ENCODE measurements around the gene TPST2.

TPST2 gene

GRCh38 chr22:26610072-26610958, 20.4 kb upstream of the TPST2 start:
- DNase-seq: no peak

- DNase-seq: no peak
Measured at GRCh38 chr22:26609287-26609686, 19.4 kb upstream of the TPST2 start.

- no peak for DNase-seq
Measured at GRCh38 chr22:26608129-26608528, 18.2 kb upstream of the TPST2 start.

- no peak for DNase-seq
Measured at GRCh38 chr22:26606611-26607010, 16.7 kb upstream of the TPST2 start.

GRCh38 chr22:26604368-26604767, 14.4 kb upstream of the TPST2 start:
- no peak for DNase-seq

GRCh38 chr22:26602127-26602526, 12.2 kb upstream of the TPST2 start:
- DNase-seq: no peak

GRCh38 chr22:26601726-26602125, 11.8 kb upstream of the TPST2 start:
- DNase-seq: no peak

GRCh38 chr22:26599505-26599904, 9.6 kb upstream of the TPST2 start:
- no peak for DNase-seq

GRCh38 chr22:26597480-26597879, 7.5 kb upstream of the TPST2 start:
- no peak for DNase-seq

- no peak for DNase-seq
Measured at GRCh38 chr22:26597026-26597425, 7.1 kb upstream of the TPST2 start.

GRCh38 chr22:26593763-26594162, 3.8 kb upstream of the TPST2 start:
- DNase-seq: no peak

GRCh38 chr22:26592421-26592891, 2.5 kb upstream of the TPST2 start:
- DNase-seq: peak; percentile 49

- no peak for DNase-seq
Measured at GRCh38 chr22:26589367-26589844, 526 bp downstream of the TPST2 start.

- DNase-seq: no peak
Measured at GRCh38 chr22:26588729-26589366, 1.1 kb downstream of the TPST2 start.

GRCh38 chr22:26587991-26588613, 1.8 kb downstream of the TPST2 start:
- peak; percentile 75 for DNase-seq

- DNase-seq: peak; percentile 31
Measured at GRCh38 chr22:26586556-26587325, 3.2 kb downstream of the TPST2 start.

GRCh38 chr22:26585104-26585790, 4.7 kb downstream of the TPST2 start:
- DNase-seq: peak; percentile 43

- no peak for DNase-seq
Measured at GRCh38 chr22:26584010-26584409, 5.9 kb downstream of the TPST2 start.

GRCh38 chr22:26581633-26582168, 8.2 kb downstream of the TPST2 start:
- no peak for DNase-seq

GRCh38 chr22:26581026-26581425, 8.9 kb downstream of the TPST2 start:
- no peak for DNase-seq

- DNase-seq: no peak
Measured at GRCh38 chr22:26580240-26580962, 9.5 kb downstream of the TPST2 start.

All from GF-D8 (cell line).